ENCODE data around the gene RMRP. TPM values are rescaled to one million over a fixed set of nuclear protein-coding genes. Genes with fewer than 3 reads are reported as not detected.
A peak's percentile ranks its signal among the peaks of the same experiment; 100 is the strongest.

Gene RMRP
- total and polyA plus RNA-seq, 2 donors (not counting 1 experiment from before 2014, with no cell fraction given) = 7,890 TPM; not detected in 1

DNA sequence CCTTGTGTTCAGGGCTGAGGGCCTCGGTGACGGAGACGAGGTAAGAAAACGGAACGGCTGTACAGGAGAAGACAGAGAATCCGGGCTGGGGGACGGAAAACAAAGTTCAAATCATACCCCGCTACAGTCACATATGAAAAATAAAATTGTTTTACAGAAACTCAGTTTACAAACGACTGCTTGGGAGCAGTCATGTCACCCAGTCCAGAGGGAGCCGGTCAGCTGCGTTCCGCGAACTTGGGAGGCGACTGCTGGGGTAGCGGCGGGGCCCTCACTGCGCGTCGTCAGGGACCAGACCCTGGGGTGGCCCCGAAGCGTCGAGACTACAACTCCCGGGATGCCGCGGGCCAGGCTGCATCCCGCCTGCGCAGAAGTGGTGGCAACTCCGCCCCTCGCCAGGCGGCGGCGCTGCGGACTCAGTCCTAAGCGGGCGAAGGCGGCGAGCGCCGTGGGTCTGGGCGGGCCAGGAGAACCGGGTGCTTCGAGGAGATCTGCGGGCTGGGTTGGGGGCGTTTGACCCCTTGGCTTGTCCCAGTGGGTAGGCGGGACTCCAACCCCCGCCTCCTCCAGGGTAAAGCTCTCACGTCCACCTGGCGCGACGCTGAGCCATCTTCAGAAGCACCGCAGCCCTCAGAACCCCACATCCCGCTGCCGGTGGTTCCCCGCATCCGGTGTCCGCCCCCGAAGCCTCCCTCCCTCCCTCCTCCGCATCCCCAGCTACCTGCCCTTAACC lies 11.1 kb downstream of the RMRP start:
- H3K4me1 ChIP-seq (ENCODE audit: control insufficient read depth in 2 of 2, insufficient read depth in 2 of 2, low read length in 2 of 2) = peaks cover 76 to 92% of the 10 kb centered on the region in 2 donors
- POLR2A ChIA-PET = interaction anchor here (0.7 to 9.7 kb wide), 16 partner anchors 8 to 102 kb away, joined by 3 to 114 read pairs (median 8); partner anchors contain the start of genes ARHGEF39, CCDC107, CD72 and CREB3
- H3K9me3 Mint-ChIP-seq (ENCODE audit: insufficient read depth) = no peaks in the 10 kb centered on the region

More for the DNA sequence above, 11.1 kb downstream of the RMRP start:
- H3K4me1 Mint-ChIP-seq = peaks cover 81% of the 10 kb centered on the region
- H3K4me3 ChIP-seq (ENCODE audit: control extremely low read depth in 1 of 5, extremely low read depth in 1 of 5, insufficient read depth in 1 of 5, low read depth in 2 of 5, low read length in 4 of 5) = peak overlapping the region; percentile 76 to 90 (median 84)
- H3K27ac ChIP-seq (ENCODE audit: low read length in 2 of 2) = peak overlapping the region; percentile 88 to 95
- intact Hi-C loops (cut with micrococcal nuclease) = loop anchor here (1.0 to 2.0 kb wide), 8 partner anchors 10 to 169 kb away; partner anchors contain the start of genes CCDC107, CREB3, HINT2 and RMRP
- H4K20me1 ChIP-seq (ENCODE audit: control insufficient read depth, insufficient read depth, low read length, poor library complexity, severe bottlenecking) = no peaks in the 10 kb centered on the region
- H3K36me3 ChIP-seq (replicated peaks in 1 of 2; ENCODE audit: control extremely low read depth in 1 of 2, control insufficient read depth in 1 of 2, extremely low read depth in 1 of 2, insufficient read depth in 2 of 2, low read length in 1 of 2) = peaks cover 0 to 13% of the 10 kb centered on the region in 2 experiments
- DNase-seq = peak; percentile 95
- H2AFZ ChIP-seq (ENCODE audit: insufficient read depth, low read depth, low read length, poor library complexity, severe bottlenecking) = peak overlapping the region; percentile 83
- peaks cover 48% of the 10 kb centered on the region for H3K79me2 ChIP-seq (ENCODE audit: control insufficient read depth, insufficient read depth, low read length)
- peak; percentile 89 for ATAC-seq (ENCODE audit: low read depth)
- under 1% methylated on average over 51 of the region's 58 CpGs for WGBS (ENCODE audit: insufficient coverage)
- H3K9ac ChIP-seq (ENCODE audit: low read length) = peak overlapping the region; percentile 88
- peak overlapping the region; percentile 97 for H3K4me3 Mint-ChIP-seq
- no peaks in the 10 kb centered on the region for H3K9me3 ChIP-seq (ENCODE audit: control extremely low read depth in 1 of 3, control insufficient read depth in 2 of 3, insufficient read depth in 1 of 3, low read length in 2 of 3)
- H3K27ac Mint-ChIP-seq = peak overlapping the region; percentile 97
- H3K27me3 ChIP-seq (replicated peaks in 1 of 4; ENCODE audit: control extremely low read depth in 1 of 4, control insufficient read depth in 3 of 4, insufficient read depth in 4 of 4, low read length in 3 of 4) = no peaks in the 10 kb centered on the region
- peak overlapping the region; percentile 93 for H3K4me2 ChIP-seq (replicated peaks; ENCODE audit: low read depth, low read length, poor library complexity, severe bottlenecking)
- CTCF ChIA-PET = interaction anchor here (0.6 to 15.0 kb wide), 28 partner anchors 11 to 530 kb away, joined by 3 to 357 read pairs (median 6); partner anchors contain the start of genes ARHGEF39, CCDC107, CD72 and CREB3
- H3K27me3 Mint-ChIP-seq = no peaks in the 10 kb centered on the region
- TF ChIP-seq, protein P1, sequence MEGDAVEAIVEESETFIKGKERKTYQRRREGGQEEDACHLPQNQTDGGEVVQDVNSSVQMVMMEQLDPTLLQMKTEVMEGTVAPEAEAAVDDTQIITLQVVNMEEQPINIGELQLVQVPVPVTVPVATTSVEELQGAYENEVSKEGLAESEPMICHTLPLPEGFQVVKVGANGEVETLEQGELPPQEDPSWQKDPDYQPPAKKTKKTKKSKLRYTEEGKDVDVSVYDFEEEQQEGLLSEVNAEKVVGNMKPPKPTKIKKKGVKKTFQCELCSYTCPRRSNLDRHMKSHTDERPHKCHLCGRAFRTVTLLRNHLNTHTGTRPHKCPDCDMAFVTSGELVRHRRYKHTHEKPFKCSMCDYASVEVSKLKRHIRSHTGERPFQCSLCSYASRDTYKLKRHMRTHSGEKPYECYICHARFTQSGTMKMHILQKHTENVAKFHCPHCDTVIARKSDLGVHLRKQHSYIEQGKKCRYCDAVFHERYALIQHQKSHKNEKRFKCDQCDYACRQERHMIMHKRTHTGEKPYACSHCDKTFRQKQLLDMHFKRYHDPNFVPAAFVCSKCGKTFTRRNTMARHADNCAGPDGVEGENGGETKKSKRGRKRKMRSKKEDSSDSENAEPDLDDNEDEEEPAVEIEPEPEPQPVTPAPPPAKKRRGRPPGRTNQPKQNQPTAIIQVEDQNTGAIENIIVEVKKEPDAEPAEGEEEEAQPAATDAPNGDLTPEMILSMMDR (IDR thresholded peaks at IDR 0.05) = peak; percentile 94
- TF ChIP-seq EZH2 (IDR thresholded peaks at IDR 0.05; ENCODE audit: borderline replicate concordance, insufficient read depth, low read depth, low read length, poor library complexity, severe bottlenecking) = no peak

Measured in B cell (primary cell).